ENCODE data around the gene AP4S1.
"Not testable (repeated sequence)": the region's sequence is repeated elsewhere in the genome, so short reads cannot be mapped to it uniquely, and the experiment has no call there.

The AP4S1 gene

GRCh38 chr14:31090883-31091764, 65.7 kb downstream of the AP4S1 start:
- DNase-seq, result no peak

GRCh38 chr14:31092160-31092708, 66.8 kb downstream of the AP4S1 start:
- DNase-seq, result no peak

GRCh38 chr14:31093884-31094839, 68.7 kb downstream of the AP4S1 start:
- DNase-seq, result not testable (repeated sequence)

GRCh38 chr14:31095817-31096216, 70.4 kb downstream of the AP4S1 start:
- not testable (repeated sequence) for DNase-seq

GRCh38 chr14:31096255-31096654, 70.8 kb downstream of the AP4S1 start:
- no peak for DNase-seq

GRCh38 chr14:31097081-31097480, 71.6 kb downstream of the AP4S1 start:
- no peak for DNase-seq

GRCh38 chr14:31106768-31107167, 81.3 kb downstream of the AP4S1 start:
- no peak for DNase-seq

GRCh38 chr14:31109257-31109656, 83.8 kb downstream of the AP4S1 start:
- DNase-seq, result no peak

- DNase-seq, result no peak
Measured at GRCh38 chr14:31110872-31111271, 85.4 kb downstream of the AP4S1 start.

GRCh38 chr14:31113794-31114193, 88.3 kb downstream of the AP4S1 start:
- DNase-seq, result no peak

GRCh38 chr14:31118892-31119291, 93.4 kb downstream of the AP4S1 start:
- DNase-seq, result no peak

- no peak for DNase-seq
Measured at GRCh38 chr14:31122098-31122611, 96.7 kb downstream of the AP4S1 start.

- DNase-seq, result no peak
Measured at GRCh38 chr14:31122921-31123320, 97.5 kb downstream of the AP4S1 start.

GRCh38 chr14:31124197-31124596, 98.7 kb downstream of the AP4S1 start:
- DNase-seq, result peak; percentile 74

- no peak for DNase-seq
Measured at GRCh38 chr14:31125231-31125630, 99.8 kb downstream of the AP4S1 start.

GRCh38 chr14:31126680-31127079, 101.2 kb downstream of the AP4S1 start:
- DNase-seq, result no peak

GRCh38 chr14:31127690-31128089, 102.2 kb downstream of the AP4S1 start:
- DNase-seq, result peak; percentile 89

GRCh38 chr14:31128601-31129526, 103.4 kb downstream of the AP4S1 start:
- no peak for DNase-seq

GRCh38 chr14:31133133-31133532, 107.7 kb downstream of the AP4S1 start:
- no peak for DNase-seq

GRCh38 chr14:31137214-31137889, 111.9 kb downstream of the AP4S1 start:
- no peak for DNase-seq

GRCh38 chr14:31138301-31138700, 112.9 kb downstream of the AP4S1 start:
- no peak for DNase-seq
